CD14-positive monocyte (primary cell): ENCODE measurements around the gene SLAMF6. TPM values are rescaled to one million over a fixed set of nuclear protein-coding genes. Genes with fewer than 3 reads are reported as not detected.

ENCODE experiments used
- DNase-seq, 3 donors: peaks; one replicate each; pipeline ENCODE4 v3.0.0-alpha.2; 2011 to 2022
- H2AFZ ChIP-seq: 2 replicates; pipeline ENCODE4 v1.6.0; 2012; ENCODE audit warnings: mild to moderate bottlenecking, low read depth, low read length, inconsistent platforms; ENCODE audit not compliant: insufficient read depth, poor library complexity, severe bottlenecking
- H3K27ac ChIP-seq, 2 donors: 1 replicate in 1 of 2; 2 replicates in 1 of 2; pipeline ENCODE4 v1.5.1; 2012 to 2013; ENCODE audit warnings: low read length in 2 of 2, control low read depth in 1 of 2, inconsistent platforms in 1 of 2, low read depth in 1 of 2, mild to moderate bottlenecking in 1 of 2
- H3K27me3 ChIP-seq, 2 donors: one replicate each; pipeline versions ENCODE4 v1.6.0 to v1.6.1; 2011 to 2013; ENCODE audit warnings: low read length in 2 of 2; ENCODE audit not compliant: control insufficient read depth in 2 of 2, insufficient read depth in 2 of 2
- H3K36me3 ChIP-seq, 2 donors: replicated peaks in 1 of 2; 1 replicate in 1 of 2; 2 replicates in 1 of 2; pipeline versions ENCODE4 v1.5.1 to v1.6.1; 2012 to 2013; ENCODE audit warnings: low read length in 2 of 2, control low read depth in 1 of 2, inconsistent platforms in 1 of 2, mild to moderate bottlenecking in 1 of 2; ENCODE audit not compliant: insufficient read depth in 2 of 2, control insufficient read depth in 1 of 2
- H3K4me1 ChIP-seq, 2 donors: 1 replicate in 1 of 2; 2 replicates in 1 of 2; pipeline versions ENCODE4 v1.5.1 to v1.6.1; 2012 to 2013; ENCODE audit warnings: low read length in 2 of 2, control low read depth in 1 of 2, inconsistent platforms in 1 of 2, mild to moderate bottlenecking in 1 of 2, moderate library complexity in 1 of 2; ENCODE audit not compliant: insufficient read depth in 2 of 2, control insufficient read depth in 1 of 2
- H3K4me2 ChIP-seq: replicated peaks from 2 replicates; pipeline ENCODE3; 2012; ENCODE audit warnings: low read length, moderate library complexity, mild to moderate bottlenecking; ENCODE audit not compliant: poor library complexity, severe bottlenecking; ENCODE audit errors: extremely low read depth
- H3K4me3 ChIP-seq, 3 experiments: fragments of 200-600 bp in 1 of 3; sonication (generic) in 1 of 3; replicated peaks in 1 of 3; 1 replicate in 2 of 3; 2 replicates in 1 of 3; pipeline ENCODE4 v1.5.1; 2011 to 2013; ENCODE audit warnings: low read length in 3 of 3, mild to moderate bottlenecking in 3 of 3, control low read depth in 2 of 3, low read depth in 2 of 3, inconsistent platforms in 1 of 3, moderate library complexity in 1 of 3
- H3K79me2 ChIP-seq: 2 replicates; pipeline ENCODE4 v1.6.0; 2012; ENCODE audit warnings: mild to moderate bottlenecking, control low read depth, inconsistent platforms, low read length, moderate library complexity; ENCODE audit not compliant: insufficient read depth
- H3K9ac ChIP-seq: 2 replicates; pipeline ENCODE4 v1.6.0; 2017; ENCODE audit warnings: low read length, mild to moderate bottlenecking; ENCODE audit not compliant: insufficient read depth, poor library complexity, severe bottlenecking
- H3K9me3 ChIP-seq, 2 donors: replicated peaks in 1 of 2; 1 replicate in 1 of 2; 2 replicates in 1 of 2; pipeline versions ENCODE4 v1.5.1 to v1.6.1; 2012 to 2013; ENCODE audit warnings: low read length in 2 of 2, control low read depth in 1 of 2; ENCODE audit not compliant: control insufficient read depth in 1 of 2, insufficient read depth in 1 of 2
- H4K20me1 ChIP-seq: 2 replicates; pipeline ENCODE4 v1.6.0; 2012; ENCODE audit warnings: mild to moderate bottlenecking, low read length, control low read depth, moderate library complexity; ENCODE audit not compliant: insufficient read depth
- H3K27ac Mint-ChIP-seq, 7 donors: one replicate each; pipeline ENCODE4 v1.8.0; 2020; ENCODE audit warnings: mild to moderate bottlenecking in 7 of 7, mixed read lengths in 7 of 7, moderate library complexity in 6 of 7, inconsistent platforms in 2 of 7
- H3K27me3 Mint-ChIP-seq, 3 donors: one replicate each; pipeline ENCODE4 v1.8.0; 2021 to 2022; ENCODE audit warnings: low read depth in 3 of 3, mild to moderate bottlenecking in 3 of 3, mixed read lengths in 3 of 3, moderate library complexity in 3 of 3, inconsistent platforms in 1 of 3
- H3K36me3 Mint-ChIP-seq, 2 donors: one replicate each; pipeline ENCODE4 v1.8.0; 2020; ENCODE audit warnings: mixed read lengths in 2 of 2, inconsistent platforms in 1 of 2, mild to moderate bottlenecking in 1 of 2
- H3K4me1 Mint-ChIP-seq: one replicate; pipeline ENCODE4 v1.8.0; 2020; ENCODE audit warnings: mild to moderate bottlenecking, mixed read lengths
- H3K4me3 Mint-ChIP-seq, 2 donors: one replicate each; pipeline ENCODE4 v1.8.0; 2020; ENCODE audit warnings: mild to moderate bottlenecking in 2 of 2, mixed read lengths in 2 of 2, moderate library complexity in 1 of 2
- H3K9me3 Mint-ChIP-seq, 7 donors: one replicate each; pipeline ENCODE4 v1.8.0; 2020 to 2022; ENCODE audit warnings: mixed read lengths in 7 of 7, mild to moderate bottlenecking in 6 of 7, moderate library complexity in 6 of 7, inconsistent platforms in 2 of 7
- WGBS: methylation state at CpG from one replicate; pipeline ENCODE4 v1.1.5; 2013; ENCODE audit warnings: missing lambda C conversion rate; ENCODE audit not compliant: insufficient coverage; 5-methylcytosine and 5-hydroxymethylcytosine counted together
- intact Hi-C, 2 donors: fragments of 100-400 bp; cut with micrococcal nuclease; formaldehyde crosslinking; loops; one replicate each; pipeline versions ENCODE4 v1.15.0 to v1.15.1; 2023
- polyA plus RNA-seq, 3 donors: library from polyadenylated mRNA; depleted of rRNA in 1 of 3; unstranded in 2 of 3; stranded (reverse) in 1 of 3; fragments of 300-500 nt in 2 of 3; fragments of >200 nt in 1 of 3; fragmentation: Illumina TruSeq in 2 of 3; gene quantifications; 1 replicate in 2 of 3; 2 replicates in 1 of 3; pipeline ENCODE4 v1.2.3, GENCODE V29; 2012 to 2021
- TF ChIP-seq, protein P1 (sequence below): fragments of 200-600 bp; IDR thresholded peaks from one replicate; pipeline ENCODE4 v1.8.0; 2022; ENCODE audit warnings: antibody characterized with exemption, mild to moderate bottlenecking

Gene SLAMF6
- polyA plus RNA-seq, 3 donors = 0.32 to 0.72 (median 0.50) TPM

DNA sequence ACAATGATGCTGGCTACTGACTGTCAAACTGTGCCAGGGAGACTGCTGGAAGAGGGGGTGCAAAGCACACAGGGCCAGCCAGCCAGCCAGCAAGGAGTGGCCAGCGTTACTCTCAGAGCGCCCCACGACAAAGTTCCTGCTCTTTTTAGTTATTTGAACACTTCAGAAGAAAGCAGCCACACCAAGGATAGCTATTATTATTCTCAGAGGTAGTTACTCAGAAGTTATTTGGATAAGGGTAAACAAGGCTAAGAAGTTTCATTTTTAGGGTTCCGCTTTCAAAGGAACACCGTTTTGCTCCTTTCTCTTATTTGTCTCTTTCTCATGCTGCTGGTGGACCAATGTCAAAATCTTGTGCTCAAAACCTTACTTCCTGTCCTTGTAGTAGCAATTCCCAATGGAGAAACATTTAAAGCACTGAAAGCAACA, 62.8 kb downstream of the SLAMF6 start:
- no peak overlapping the region for H3K4me3 Mint-ChIP-seq
- H3K9me3 Mint-ChIP-seq = peaks cover 0 to 2% (median 0%) of the 10 kb centered on the region in 7 donors
- no peaks in the 10 kb centered on the region for H3K36me3 Mint-ChIP-seq
- H3K4me1 ChIP-seq = peaks cover 0 to 4% of the 10 kb centered on the region in 2 donors
- no peak overlapping the region for H3K9ac ChIP-seq
- no peaks in the 10 kb centered on the region for H4K20me1 ChIP-seq
- H3K9me3 ChIP-seq = no peaks in the 10 kb centered on the region
- no peak for DNase-seq
- no peaks in the 10 kb centered on the region for H3K27me3 ChIP-seq
- no peak overlapping the region for H3K4me2 ChIP-seq
- H3K27ac Mint-ChIP-seq = peak overlapping the region in 1 of 7 donors; percentile 73
- TF ChIP-seq, protein P1, sequence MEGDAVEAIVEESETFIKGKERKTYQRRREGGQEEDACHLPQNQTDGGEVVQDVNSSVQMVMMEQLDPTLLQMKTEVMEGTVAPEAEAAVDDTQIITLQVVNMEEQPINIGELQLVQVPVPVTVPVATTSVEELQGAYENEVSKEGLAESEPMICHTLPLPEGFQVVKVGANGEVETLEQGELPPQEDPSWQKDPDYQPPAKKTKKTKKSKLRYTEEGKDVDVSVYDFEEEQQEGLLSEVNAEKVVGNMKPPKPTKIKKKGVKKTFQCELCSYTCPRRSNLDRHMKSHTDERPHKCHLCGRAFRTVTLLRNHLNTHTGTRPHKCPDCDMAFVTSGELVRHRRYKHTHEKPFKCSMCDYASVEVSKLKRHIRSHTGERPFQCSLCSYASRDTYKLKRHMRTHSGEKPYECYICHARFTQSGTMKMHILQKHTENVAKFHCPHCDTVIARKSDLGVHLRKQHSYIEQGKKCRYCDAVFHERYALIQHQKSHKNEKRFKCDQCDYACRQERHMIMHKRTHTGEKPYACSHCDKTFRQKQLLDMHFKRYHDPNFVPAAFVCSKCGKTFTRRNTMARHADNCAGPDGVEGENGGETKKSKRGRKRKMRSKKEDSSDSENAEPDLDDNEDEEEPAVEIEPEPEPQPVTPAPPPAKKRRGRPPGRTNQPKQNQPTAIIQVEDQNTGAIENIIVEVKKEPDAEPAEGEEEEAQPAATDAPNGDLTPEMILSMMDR = no peak
- no peak overlapping the region for H3K27ac ChIP-seq
- intact Hi-C loops = no loop called here
- peaks cover 1 to 6% (median 3%) of the 10 kb centered on the region in 3 donors for H3K27me3 Mint-ChIP-seq
- no peaks in the 10 kb centered on the region for H3K36me3 ChIP-seq
- no peaks in the 10 kb centered on the region for H3K79me2 ChIP-seq
- no peak overlapping the region for H3K4me3 ChIP-seq
- peaks cover 10% of the 10 kb centered on the region for H3K4me1 Mint-ChIP-seq
- H2AFZ ChIP-seq = peak overlapping the region; percentile 6
- no CpG with 5 or more reads among the region's 5 CpGs for WGBS

DNA sequence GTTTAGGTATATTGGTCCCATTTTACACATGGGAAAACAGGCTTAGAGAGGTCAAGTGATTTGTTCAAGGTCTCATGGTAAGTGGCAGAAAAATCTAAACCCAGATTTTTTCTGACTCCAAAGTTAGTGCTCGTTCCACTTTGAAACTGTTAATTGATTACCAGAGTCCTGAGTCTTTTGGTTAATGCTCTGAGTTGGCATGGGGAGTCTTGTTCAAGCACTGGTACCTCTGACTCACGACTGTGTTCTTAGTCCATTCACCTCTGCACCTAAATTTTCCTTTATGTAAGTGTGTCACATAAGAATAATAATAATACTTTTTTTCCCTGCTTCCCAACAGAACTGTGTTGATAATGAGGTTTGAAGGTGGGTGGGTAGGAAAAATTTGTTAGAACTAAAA, 63.4 kb downstream of the SLAMF6 start:
- Histone ChIP-seq H3K9ac (no peak overlapping the region), H3K27ac (no peak overlapping the region), H2AFZ (no peak overlapping the region), H3K4me2 (no peak overlapping the region), H4K20me1 (no peaks in the 10 kb centered on the region), H3K36me3 (no peaks in the 10 kb centered on the region), H3K4me3 (no peak overlapping the region), H3K9me3 (no peaks in the 10 kb centered on the region), H3K79me2 (no peaks in the 10 kb centered on the region), H3K4me1 (peaks cover 0 to 4% of the 10 kb centered on the region in 2 donors), H3K27me3 (no peaks in the 10 kb centered on the region)
- H3K4me1 Mint-ChIP-seq = peaks cover 13% of the 10 kb centered on the region
- H3K9me3 Mint-ChIP-seq = peaks cover 0 to 2% (median 0%) of the 10 kb centered on the region in 7 donors
- DNase-seq = no peak
- no peak overlapping the region for H3K4me3 Mint-ChIP-seq
- intact Hi-C loops = no loop called here
- WGBS = no CpG with 5 or more reads among the region's 2 CpGs
- no peak overlapping the region for H3K27ac Mint-ChIP-seq
- TF ChIP-seq, protein P1 = no peak
- peaks cover 1 to 6% (median 3%) of the 10 kb centered on the region in 3 donors for H3K27me3 Mint-ChIP-seq
- H3K36me3 Mint-ChIP-seq = no peaks in the 10 kb centered on the region
